ENCODE results near the gene GOSR2.
A peak's percentile ranks its signal among the peaks of the same experiment; 100 is the strongest.

Gene GOSR2

GRCh38 chr17:46971647-46972300, 48.8 kb downstream of the GOSR2 start:
- Histone ChIP-seq H2BK15ac (replicated peaks; ENCODE audit: low read depth) (no peak overlapping the region), H4K5ac (ENCODE audit: low read length) (no peak overlapping the region), H3K18ac (ENCODE audit: low read length) (no peak overlapping the region), H3K79me1 (ENCODE audit: low read length) (no peaks in the 10 kb centered on the region), H2AK5ac (ENCODE audit: low read length) (no peak overlapping the region), H3K56ac (ENCODE audit: low read length) (no peak overlapping the region), H3K9ac (ENCODE audit: low read length) (no peak overlapping the region), H3K27ac (ENCODE audit: low read depth, low read length) (no peak overlapping the region), H3K36me3 (ENCODE audit: control insufficient read depth, insufficient read depth, low read length) (no peaks in the 10 kb centered on the region), H3K4me2 (ENCODE audit: low read length) (no peak overlapping the region), H3K23ac (ENCODE audit: low read length) (no peak overlapping the region), H2BK120ac (ENCODE audit: low read depth, low read length) (no peak overlapping the region), H3K27me3 (ENCODE audit: insufficient read depth, low read length, poor library complexity) (no peaks in the 10 kb centered on the region), H2BK5ac (ENCODE audit: low read length) (no peak overlapping the region), H3K4me3 (ENCODE audit: low read length) (no peak overlapping the region), H3K79me2 (ENCODE audit: control insufficient read depth, insufficient read depth, low read length) (no peaks in the 10 kb centered on the region), H3K4me1 (ENCODE audit: control insufficient read depth, low read depth, low read length) (peaks cover 1% of the 10 kb centered on the region), H3K4ac (ENCODE audit: low read depth, low read length) (no peak overlapping the region), H4K8ac (ENCODE audit: low read depth, low read length) (no peak overlapping the region)
- no peak for DNase-seq
- WGBS (ENCODE audit: extremely low coverage, insufficient coverage, low lambda C conversion rate) = no CpG with 5 or more reads among the region's 10 CpGs

GRCh38 chr17:46972346-46972745, 49.4 kb downstream of the GOSR2 start:
- H3K4ac ChIP-seq (ENCODE audit: low read depth, low read length) = no peak overlapping the region
- no peak overlapping the region for H4K5ac ChIP-seq (ENCODE audit: low read length)
- no peak overlapping the region for H3K9ac ChIP-seq (ENCODE audit: low read length)
- no peak overlapping the region for H2BK15ac ChIP-seq (replicated peaks; ENCODE audit: low read depth)
- H3K4me3 ChIP-seq (ENCODE audit: low read length) = no peak overlapping the region
- no peak overlapping the region for H4K8ac ChIP-seq (ENCODE audit: low read depth, low read length)
- no peak for DNase-seq
- no CpG with 5 or more reads among the region's 6 CpGs for WGBS (ENCODE audit: extremely low coverage, insufficient coverage, low lambda C conversion rate)
- no peak overlapping the region for H2BK5ac ChIP-seq (ENCODE audit: low read length)
- H3K23ac ChIP-seq (ENCODE audit: low read length) = no peak overlapping the region
- no peak overlapping the region for H2BK120ac ChIP-seq (ENCODE audit: low read depth, low read length)
- H3K4me2 ChIP-seq (ENCODE audit: low read length) = no peak overlapping the region
- peaks cover 3% of the 10 kb centered on the region for H3K4me1 ChIP-seq (ENCODE audit: control insufficient read depth, low read depth, low read length)
- H3K18ac ChIP-seq (ENCODE audit: low read length) = no peak overlapping the region
- no peak overlapping the region for H3K27ac ChIP-seq (ENCODE audit: low read depth, low read length)
- no peak overlapping the region for H3K56ac ChIP-seq (ENCODE audit: low read length)
- H3K36me3 ChIP-seq (ENCODE audit: control insufficient read depth, insufficient read depth, low read length) = no peaks in the 10 kb centered on the region
- H2AK5ac ChIP-seq (ENCODE audit: low read length) = no peak overlapping the region
- no peaks in the 10 kb centered on the region for H3K79me2 ChIP-seq (ENCODE audit: control insufficient read depth, insufficient read depth, low read length)
- H3K79me1 ChIP-seq (ENCODE audit: low read length) = no peaks in the 10 kb centered on the region
- no peaks in the 10 kb centered on the region for H3K27me3 ChIP-seq (ENCODE audit: insufficient read depth, low read length, poor library complexity)

GRCh38 chr17:46974086-46974485, 51.1 kb downstream of the GOSR2 start:
- H3K27me3 ChIP-seq (ENCODE audit: insufficient read depth, low read length, poor library complexity) = peaks cover 11% of the 10 kb centered on the region
- H2BK120ac ChIP-seq (ENCODE audit: low read depth, low read length) = no peak overlapping the region
- no peak overlapping the region for H3K56ac ChIP-seq (ENCODE audit: low read length)
- no peak for DNase-seq
- no peaks in the 10 kb centered on the region for H3K79me2 ChIP-seq (ENCODE audit: control insufficient read depth, insufficient read depth, low read length)
- no peaks in the 10 kb centered on the region for H3K79me1 ChIP-seq (ENCODE audit: low read length)
- no peaks in the 10 kb centered on the region for H3K36me3 ChIP-seq (ENCODE audit: control insufficient read depth, insufficient read depth, low read length)
- H2AK5ac ChIP-seq (ENCODE audit: low read length) = no peak overlapping the region
- no peak overlapping the region for H3K18ac ChIP-seq (ENCODE audit: low read length)
- no peak overlapping the region for H2BK15ac ChIP-seq (replicated peaks; ENCODE audit: low read depth)
- no peak overlapping the region for H3K4ac ChIP-seq (ENCODE audit: low read depth, low read length)
- H2BK5ac ChIP-seq (ENCODE audit: low read length) = no peak overlapping the region
- WGBS (ENCODE audit: extremely low coverage, insufficient coverage, low lambda C conversion rate) = no CpG with 5 or more reads among the region's 11 CpGs
- no peak overlapping the region for H3K9ac ChIP-seq (ENCODE audit: low read length)
- H3K4me3 ChIP-seq (ENCODE audit: low read length) = no peak overlapping the region
- no peak overlapping the region for H3K4me2 ChIP-seq (ENCODE audit: low read length)
- peaks cover 7% of the 10 kb centered on the region for H3K4me1 ChIP-seq (ENCODE audit: control insufficient read depth, low read depth, low read length)
- H4K8ac ChIP-seq (ENCODE audit: low read depth, low read length) = no peak overlapping the region
- H3K27ac ChIP-seq (ENCODE audit: low read depth, low read length) = no peak overlapping the region
- no peak overlapping the region for H4K5ac ChIP-seq (ENCODE audit: low read length)
- H3K23ac ChIP-seq (ENCODE audit: low read length) = no peak overlapping the region

GRCh38 chr17:46975287-46975686, 52.3 kb downstream of the GOSR2 start:
- Histone ChIP-seq H3K4me1 (ENCODE audit: control insufficient read depth, low read depth, low read length) (peaks cover 7% of the 10 kb centered on the region), H2BK15ac (replicated peaks; ENCODE audit: low read depth) (no peak overlapping the region), H2AK5ac (ENCODE audit: low read length) (no peak overlapping the region), H3K4me3 (ENCODE audit: low read length) (no peak overlapping the region), H3K36me3 (ENCODE audit: control insufficient read depth, insufficient read depth, low read length) (no peaks in the 10 kb centered on the region), H3K18ac (ENCODE audit: low read length) (no peak overlapping the region), H3K27me3 (ENCODE audit: insufficient read depth, low read length, poor library complexity) (peaks cover 11% of the 10 kb centered on the region), H3K79me1 (ENCODE audit: low read length) (no peaks in the 10 kb centered on the region), H3K9ac (ENCODE audit: low read length) (no peak overlapping the region), H3K23ac (ENCODE audit: low read length) (no peak overlapping the region), H2BK120ac (ENCODE audit: low read depth, low read length) (no peak overlapping the region), H3K27ac (ENCODE audit: low read depth, low read length) (no peak overlapping the region), H4K5ac (ENCODE audit: low read length) (no peak overlapping the region), H3K4me2 (ENCODE audit: low read length) (no peak overlapping the region), H3K79me2 (ENCODE audit: control insufficient read depth, insufficient read depth, low read length) (no peaks in the 10 kb centered on the region), H2BK5ac (ENCODE audit: low read length) (no peak overlapping the region), H3K56ac (ENCODE audit: low read length) (no peak overlapping the region), H3K4ac (ENCODE audit: low read depth, low read length) (no peak overlapping the region), H4K8ac (ENCODE audit: low read depth, low read length) (no peak overlapping the region)
- DNase-seq = no peak
- no CpG with 5 or more reads among the region's 4 CpGs for WGBS (ENCODE audit: extremely low coverage, insufficient coverage, low lambda C conversion rate)

GRCh38 chr17:46976626-46977270, 53.8 kb downstream of the GOSR2 start:
- Histone ChIP-seq H3K23ac (ENCODE audit: low read length) (no peak overlapping the region), H4K8ac (ENCODE audit: low read depth, low read length) (no peak overlapping the region), H3K4ac (ENCODE audit: low read depth, low read length) (no peak overlapping the region), H3K27me3 (ENCODE audit: insufficient read depth, low read length, poor library complexity) (peaks cover 11% of the 10 kb centered on the region), H3K27ac (ENCODE audit: low read depth, low read length) (no peak overlapping the region), H2BK120ac (ENCODE audit: low read depth, low read length) (no peak overlapping the region), H3K9ac (ENCODE audit: low read length) (no peak overlapping the region), H3K36me3 (ENCODE audit: control insufficient read depth, insufficient read depth, low read length) (no peaks in the 10 kb centered on the region), H3K4me3 (ENCODE audit: low read length) (no peak overlapping the region), H3K4me1 (ENCODE audit: control insufficient read depth, low read depth, low read length) (peaks cover 11% of the 10 kb centered on the region), H2BK5ac (ENCODE audit: low read length) (no peak overlapping the region), H3K79me1 (ENCODE audit: low read length) (no peaks in the 10 kb centered on the region), H3K56ac (ENCODE audit: low read length) (peak overlapping the region; percentile 25), H2BK15ac (replicated peaks; ENCODE audit: low read depth) (no peak overlapping the region), H3K79me2 (ENCODE audit: control insufficient read depth, insufficient read depth, low read length) (no peaks in the 10 kb centered on the region), H4K5ac (ENCODE audit: low read length) (no peak overlapping the region), H3K18ac (ENCODE audit: low read length) (no peak overlapping the region), H2AK5ac (ENCODE audit: low read length) (no peak overlapping the region), H3K4me2 (ENCODE audit: low read length) (no peak overlapping the region)
- no CpG with 5 or more reads among the region's 14 CpGs for WGBS (ENCODE audit: extremely low coverage, insufficient coverage, low lambda C conversion rate)
- DNase-seq = peak; percentile 89

GRCh38 chr17:46977348-46977747, 54.4 kb downstream of the GOSR2 start:
- Histone ChIP-seq H3K4me3 (ENCODE audit: low read length) (no peak overlapping the region), H3K4ac (ENCODE audit: low read depth, low read length) (no peak overlapping the region), H3K4me2 (ENCODE audit: low read length) (no peak overlapping the region), H3K56ac (ENCODE audit: low read length) (no peak overlapping the region), H3K4me1 (ENCODE audit: control insufficient read depth, low read depth, low read length) (peaks cover 11% of the 10 kb centered on the region), H3K18ac (ENCODE audit: low read length) (no peak overlapping the region), H4K8ac (ENCODE audit: low read depth, low read length) (no peak overlapping the region), H3K79me2 (ENCODE audit: control insufficient read depth, insufficient read depth, low read length) (no peaks in the 10 kb centered on the region), H2BK15ac (replicated peaks; ENCODE audit: low read depth) (no peak overlapping the region), H3K27ac (ENCODE audit: low read depth, low read length) (no peak overlapping the region), H3K23ac (ENCODE audit: low read length) (no peak overlapping the region), H2BK120ac (ENCODE audit: low read depth, low read length) (no peak overlapping the region), H3K79me1 (ENCODE audit: low read length) (no peaks in the 10 kb centered on the region), H3K9ac (ENCODE audit: low read length) (no peak overlapping the region), H2AK5ac (ENCODE audit: low read length) (no peak overlapping the region), H3K27me3 (ENCODE audit: insufficient read depth, low read length, poor library complexity) (peaks cover 11% of the 10 kb centered on the region), H3K36me3 (ENCODE audit: control insufficient read depth, insufficient read depth, low read length) (no peaks in the 10 kb centered on the region), H4K5ac (ENCODE audit: low read length) (no peak overlapping the region), H2BK5ac (ENCODE audit: low read length) (no peak overlapping the region)
- no CpG with 5 or more reads among the region's 7 CpGs for WGBS (ENCODE audit: extremely low coverage, insufficient coverage, low lambda C conversion rate)
- DNase-seq = peak; percentile 97
